ENCODE measurements around the gene DAPK1. TPM values are rescaled to one million over a fixed set of nuclear protein-coding genes. Genes with fewer than 3 reads are reported as not detected.

Gene DAPK1
- polyA plus RNA-seq, 1 donor = 24.9 TPM

DNA sequence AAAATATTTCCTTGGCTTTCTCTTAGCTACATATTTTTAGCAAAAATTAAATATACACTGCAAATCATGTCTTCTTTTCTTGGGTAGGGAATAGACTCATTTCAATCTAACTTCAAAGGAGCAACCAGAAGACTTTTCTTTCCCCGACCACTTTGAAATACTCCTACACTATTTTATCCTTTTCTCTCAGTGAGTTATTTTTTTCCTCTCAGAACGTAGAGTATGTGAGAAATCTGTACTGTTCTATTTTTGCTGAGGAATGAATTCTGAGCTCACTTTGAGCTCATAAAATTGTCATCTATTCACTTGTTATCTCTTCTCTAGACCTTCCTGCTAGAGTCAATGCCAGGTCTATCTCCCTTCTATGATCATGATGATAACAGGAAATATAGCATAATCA lies 22.2 kb upstream of the DAPK1 start:
- Histone ChIP-seq H3K27ac (ENCODE audit: low read length) (no peak overlapping the region), H3K27me3 (ENCODE audit: control insufficient read depth, insufficient read depth, low read length) (no peaks in the 10 kb centered on the region), H3K4me3 (ENCODE audit: low read length) (no peak overlapping the region), H3K4me1 (ENCODE audit: control insufficient read depth, insufficient read depth, low read length) (no peaks in the 10 kb centered on the region), H3K9me3 (ENCODE audit: control insufficient read depth, low read depth, low read length) (no peaks in the 10 kb centered on the region), H3K36me3 (ENCODE audit: control insufficient read depth, insufficient read depth, low read length) (no peaks in the 10 kb centered on the region)
- no peak for DNase-seq
- 54% methylated on average over 2 of the region's 2 CpGs for whole genome bisulfite sequencing (ENCODE audit: insufficient coverage, low lambda C conversion rate)

DNA sequence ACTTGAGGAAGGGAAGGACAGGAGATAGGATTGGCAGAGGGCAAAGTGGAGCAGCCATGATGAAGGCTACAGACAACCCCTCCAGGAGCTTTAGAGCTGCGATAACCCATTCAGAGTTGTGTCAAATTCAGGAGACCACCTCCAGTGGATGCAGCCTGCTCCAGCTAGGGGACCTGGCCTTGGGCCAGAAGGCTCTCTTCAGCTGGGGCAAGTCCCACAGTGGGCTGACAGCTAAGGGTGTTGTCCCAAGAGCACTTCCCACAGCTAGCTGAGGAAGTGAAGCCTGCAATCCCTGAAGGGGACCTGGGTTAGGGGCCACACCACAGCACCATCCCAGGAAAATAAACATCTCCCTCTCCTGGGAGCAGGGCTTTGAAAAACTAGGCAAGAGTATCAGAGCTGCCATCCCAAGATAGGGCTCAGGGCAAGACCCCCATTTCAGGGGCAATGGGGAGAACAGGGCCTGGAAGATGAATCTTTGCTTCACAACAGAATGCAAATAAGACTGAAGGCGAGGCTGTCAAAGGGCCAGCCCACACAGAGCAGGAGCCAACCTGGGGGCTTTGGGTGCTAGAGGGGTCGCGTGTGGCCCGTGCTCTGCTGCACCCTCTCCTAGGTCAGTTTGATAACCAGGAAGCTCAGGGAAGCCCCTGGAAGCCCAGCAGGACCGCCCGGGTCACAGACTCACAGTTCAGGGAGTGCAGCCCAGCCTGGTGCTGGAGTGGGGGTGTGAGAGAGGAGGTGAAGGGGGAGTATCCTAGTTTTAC lies 19.3 kb upstream of the DAPK1 start:
- Histone ChIP-seq H3K9me3 (ENCODE audit: control insufficient read depth, low read depth, low read length) (no peaks in the 10 kb centered on the region), H3K27ac (ENCODE audit: low read length) (no peak overlapping the region), H3K4me1 (ENCODE audit: control insufficient read depth, insufficient read depth, low read length) (no peaks in the 10 kb centered on the region), H3K4me3 (ENCODE audit: low read length) (no peak overlapping the region), H3K36me3 (ENCODE audit: control insufficient read depth, insufficient read depth, low read length) (no peaks in the 10 kb centered on the region), H3K27me3 (ENCODE audit: control insufficient read depth, insufficient read depth, low read length) (no peaks in the 10 kb centered on the region)
- WGBS (ENCODE audit: insufficient coverage, low lambda C conversion rate) = no CpG with 5 or more reads among the region's 7 CpGs
- DNase-seq = no peak

DNA sequence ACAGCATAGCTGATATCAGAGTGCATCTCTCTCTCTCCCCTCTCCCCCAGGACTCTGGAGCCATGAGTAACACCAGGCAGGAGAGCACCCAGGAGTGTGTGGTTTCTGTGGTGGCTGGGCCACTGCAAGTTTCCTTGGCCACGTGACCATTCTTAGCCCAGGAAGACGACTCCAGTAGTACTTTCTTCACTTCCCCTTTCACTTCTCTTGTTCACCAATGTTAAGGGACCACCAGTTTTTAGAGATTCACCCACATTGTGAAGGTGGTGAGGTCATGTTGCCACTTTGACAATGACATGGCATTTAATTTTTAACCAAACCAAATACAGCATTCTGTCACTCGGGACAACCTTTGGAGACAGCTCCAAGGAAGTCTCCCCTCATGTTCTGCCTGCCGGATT lies 17.9 kb upstream of the DAPK1 start:
- no peaks in the 10 kb centered on the region for H3K9me3 ChIP-seq (ENCODE audit: control insufficient read depth, low read depth, low read length)
- DNase-seq = peak in 1 of 2 donors; percentile 31
- no peak overlapping the region for H3K27ac ChIP-seq (ENCODE audit: low read length)
- no peak overlapping the region for H3K4me3 ChIP-seq (ENCODE audit: low read length)
- H3K4me1 ChIP-seq (ENCODE audit: control insufficient read depth, insufficient read depth, low read length) = no peaks in the 10 kb centered on the region
- H3K27me3 ChIP-seq (ENCODE audit: control insufficient read depth, insufficient read depth, low read length) = no peaks in the 10 kb centered on the region
- H3K36me3 ChIP-seq (ENCODE audit: control insufficient read depth, insufficient read depth, low read length) = no peaks in the 10 kb centered on the region
- WGBS (ENCODE audit: insufficient coverage, low lambda C conversion rate) = no CpG with 5 or more reads among the region's 4 CpGs

DNA sequence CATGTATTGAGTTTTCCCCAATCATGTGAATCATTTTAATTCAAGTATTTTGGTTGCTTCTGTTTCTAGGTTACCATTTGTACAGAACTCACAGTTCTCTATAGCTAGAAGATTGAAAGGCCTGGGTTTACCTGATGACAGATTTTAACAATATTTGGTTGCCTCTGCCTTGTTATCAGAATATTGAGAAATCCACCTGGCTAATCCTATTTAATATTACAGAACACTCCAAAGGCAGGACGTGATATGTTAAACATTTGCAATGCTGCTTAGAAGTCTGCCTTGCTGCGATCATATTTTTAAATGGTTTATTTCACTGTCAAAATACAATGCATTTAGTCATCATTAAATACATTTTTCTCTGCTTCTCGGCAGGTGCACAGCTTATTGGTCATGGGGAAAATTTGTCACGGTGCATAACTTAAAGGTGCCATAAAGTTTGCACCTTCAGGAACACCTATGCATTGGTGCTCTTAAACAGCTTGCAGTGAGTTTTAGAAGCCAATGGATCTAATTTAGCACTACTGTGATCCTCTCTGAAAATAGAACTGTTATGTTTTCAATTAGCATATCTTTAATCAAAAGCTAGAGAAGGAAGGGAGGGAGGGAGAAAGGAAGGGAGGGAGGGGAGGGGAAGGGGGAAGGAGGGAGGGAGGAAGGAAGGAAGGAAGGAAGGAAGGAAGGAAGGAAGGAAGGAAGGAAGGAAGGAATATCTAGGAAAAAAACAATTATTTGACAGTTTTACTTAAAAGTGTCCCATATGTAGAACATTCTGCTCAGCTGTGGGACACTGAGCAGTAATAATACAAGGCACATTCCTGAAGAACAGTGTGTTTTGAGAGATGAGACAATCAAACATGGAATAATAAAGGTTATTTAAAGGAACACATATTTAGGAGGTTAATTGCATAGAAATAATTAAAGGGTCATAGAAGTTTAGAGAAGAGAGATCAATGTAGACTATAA lies 15.5 kb upstream of the DAPK1 start:
- Histone ChIP-seq H3K27ac (ENCODE audit: low read length) (no peak overlapping the region), H3K4me1 (ENCODE audit: control insufficient read depth, insufficient read depth, low read length) (no peaks in the 10 kb centered on the region), H3K36me3 (ENCODE audit: control insufficient read depth, insufficient read depth, low read length) (no peaks in the 10 kb centered on the region), H3K4me3 (ENCODE audit: low read length) (no peak overlapping the region), H3K27me3 (ENCODE audit: control insufficient read depth, insufficient read depth, low read length) (no peaks in the 10 kb centered on the region), H3K9me3 (ENCODE audit: control insufficient read depth, low read depth, low read length) (no peaks in the 10 kb centered on the region)
- DNase-seq = no peak
- WGBS (ENCODE audit: insufficient coverage, low lambda C conversion rate) = 100% methylated on average over 1 of the region's 4 CpGs

DNA sequence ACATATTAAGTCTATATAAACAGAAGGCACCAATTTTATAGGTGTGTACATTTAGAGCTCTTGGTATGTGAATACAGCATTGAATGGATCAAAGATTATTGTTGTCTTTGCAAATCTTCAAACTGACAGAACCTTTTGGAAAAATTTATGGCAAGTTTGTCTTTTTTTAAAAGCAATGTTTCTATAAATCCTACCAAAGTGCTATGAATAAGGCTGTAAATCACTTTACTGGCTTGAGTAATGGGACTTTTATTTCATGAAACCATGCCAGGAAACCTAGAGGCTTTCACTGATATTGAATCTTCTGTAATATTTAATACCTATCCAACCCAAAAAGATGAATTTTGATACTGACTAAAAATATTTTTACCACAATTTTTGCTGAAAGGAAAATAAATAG lies 7.4 kb upstream of the DAPK1 start:
- no peaks in the 10 kb centered on the region for H3K36me3 ChIP-seq (ENCODE audit: control insufficient read depth, insufficient read depth, low read length)
- H3K4me1 ChIP-seq (ENCODE audit: control insufficient read depth, insufficient read depth, low read length) = no peaks in the 10 kb centered on the region
- no peak overlapping the region for H3K4me3 ChIP-seq (ENCODE audit: low read length)
- H3K27me3 ChIP-seq (ENCODE audit: control insufficient read depth, insufficient read depth, low read length) = peaks cover 10% of the 10 kb centered on the region
- DNase-seq = no peak
- H3K27ac ChIP-seq (ENCODE audit: low read length) = no peak overlapping the region
- H3K9me3 ChIP-seq (ENCODE audit: control insufficient read depth, low read depth, low read length) = no peaks in the 10 kb centered on the region

DNA sequence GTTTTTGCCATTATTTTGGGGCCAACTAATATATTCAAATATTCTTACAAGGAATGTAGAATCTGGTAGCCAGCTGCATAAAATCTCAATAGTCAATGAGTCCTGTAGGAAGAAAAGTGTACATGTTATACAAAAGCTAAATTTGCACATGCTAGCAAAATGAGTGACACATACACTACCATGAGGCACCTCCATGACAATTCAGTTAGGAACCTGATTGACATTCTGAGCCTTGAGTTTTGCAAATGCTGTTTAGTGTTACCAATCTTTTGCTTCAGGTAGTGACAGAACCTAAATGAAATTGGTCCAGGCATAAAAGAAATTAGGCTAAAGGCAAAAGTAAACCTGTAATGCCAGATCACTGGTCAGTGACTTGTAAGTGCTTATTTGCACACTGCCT lies 6.8 kb upstream of the DAPK1 start:
- H3K27me3 ChIP-seq (ENCODE audit: control insufficient read depth, insufficient read depth, low read length) = peaks cover 10% of the 10 kb centered on the region
- no peak overlapping the region for H3K4me3 ChIP-seq (ENCODE audit: low read length)
- H3K4me1 ChIP-seq (ENCODE audit: control insufficient read depth, insufficient read depth, low read length) = no peaks in the 10 kb centered on the region
- no peaks in the 10 kb centered on the region for H3K36me3 ChIP-seq (ENCODE audit: control insufficient read depth, insufficient read depth, low read length)
- H3K27ac ChIP-seq (ENCODE audit: low read length) = no peak overlapping the region
- no peak for DNase-seq
- no peaks in the 10 kb centered on the region for H3K9me3 ChIP-seq (ENCODE audit: control insufficient read depth, low read depth, low read length)

DNA sequence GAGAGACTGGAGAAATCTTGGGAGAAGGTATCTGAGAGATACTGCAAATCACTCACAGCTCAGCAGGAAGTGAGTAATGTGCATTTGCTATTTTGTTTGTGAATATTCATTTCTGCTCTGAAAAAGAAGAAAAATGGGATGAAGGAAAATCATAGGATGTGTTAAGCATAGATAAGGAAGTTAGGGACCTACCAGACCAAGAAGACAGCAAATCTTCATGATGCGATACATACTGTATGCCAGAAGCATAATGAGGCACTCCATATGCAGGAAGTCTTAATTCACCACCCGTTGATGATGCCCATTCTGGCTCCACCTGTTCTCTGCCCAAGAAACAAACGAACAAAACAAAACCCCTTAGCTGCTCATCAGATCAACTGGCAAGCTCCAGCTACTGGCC lies 6.1 kb upstream of the DAPK1 start:
- Histone ChIP-seq H3K36me3 (ENCODE audit: control insufficient read depth, insufficient read depth, low read length) (no peaks in the 10 kb centered on the region), H3K4me1 (ENCODE audit: control insufficient read depth, insufficient read depth, low read length) (no peaks in the 10 kb centered on the region), H3K27ac (ENCODE audit: low read length) (no peak overlapping the region), H3K9me3 (ENCODE audit: control insufficient read depth, low read depth, low read length) (no peaks in the 10 kb centered on the region), H3K27me3 (ENCODE audit: control insufficient read depth, insufficient read depth, low read length) (peaks cover 10% of the 10 kb centered on the region), H3K4me3 (ENCODE audit: low read length) (no peak overlapping the region)
- DNase-seq = no peak
- 100% methylated on average over 1 of the region's 3 CpGs for WGBS (ENCODE audit: insufficient coverage, low lambda C conversion rate)

DNA sequence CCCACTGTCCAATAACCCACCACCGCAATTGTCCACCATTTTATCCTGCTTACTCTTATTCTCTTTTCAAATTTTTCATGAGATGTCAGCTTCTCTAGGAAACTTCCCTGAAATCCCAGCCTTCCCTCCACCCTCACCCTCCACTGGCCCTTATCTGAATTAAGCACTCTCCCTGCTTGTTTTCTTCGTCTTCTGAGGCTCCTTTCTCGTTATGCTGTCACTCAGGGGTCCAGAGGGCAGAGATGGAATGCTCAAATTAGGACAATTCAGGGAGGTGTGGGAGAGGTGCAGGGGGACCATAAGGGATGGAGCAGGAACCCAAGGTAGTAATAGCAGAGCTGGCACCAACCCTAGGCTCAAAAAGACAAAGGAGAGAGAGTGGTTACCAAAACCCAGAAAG lies 5.0 kb upstream of the DAPK1 start:
- H3K27me3 ChIP-seq (ENCODE audit: control insufficient read depth, insufficient read depth, low read length) = peaks cover 12% of the 10 kb centered on the region

DNA sequence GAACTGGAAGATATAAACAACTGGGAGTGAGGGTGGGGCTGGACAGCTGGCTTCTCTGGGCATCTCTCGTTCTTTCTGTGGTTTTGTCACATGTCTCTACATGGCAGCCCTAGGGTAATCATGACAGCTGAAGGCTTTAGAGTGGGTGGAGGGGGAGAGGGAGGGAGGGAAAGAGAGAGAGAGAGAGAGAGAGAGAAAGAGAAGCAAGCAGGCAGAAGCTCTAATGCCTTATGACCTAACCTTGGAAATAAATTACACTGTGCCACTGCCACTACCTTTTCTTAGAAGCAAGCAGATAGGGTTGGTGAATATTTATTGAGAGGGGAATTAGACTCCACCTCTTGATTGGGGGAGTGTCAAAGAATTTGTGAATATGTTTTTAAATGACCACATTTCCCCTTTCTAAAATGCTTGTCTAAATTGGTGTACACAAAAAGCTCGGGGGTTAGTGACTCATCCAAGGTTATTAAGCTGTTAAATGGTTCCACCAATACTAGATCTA lies 2.6 kb upstream of the DAPK1 start:
- peaks cover 4% of the 10 kb centered on the region for H3K9me3 ChIP-seq (ENCODE audit: control insufficient read depth, low read depth, low read length)
- H3K27me3 ChIP-seq (ENCODE audit: control insufficient read depth, insufficient read depth, low read length) = peaks cover 19% of the 10 kb centered on the region
- no peak for DNase-seq
- H3K4me1 ChIP-seq (ENCODE audit: control insufficient read depth, insufficient read depth, low read length) = peaks cover 4% of the 10 kb centered on the region
- no peak overlapping the region for H3K27ac ChIP-seq (ENCODE audit: low read length)
- WGBS (ENCODE audit: insufficient coverage, low lambda C conversion rate) = 20% methylated on average over 1 of the region's 2 CpGs
- H3K36me3 ChIP-seq (ENCODE audit: control insufficient read depth, insufficient read depth, low read length) = no peaks in the 10 kb centered on the region
- no peak overlapping the region for H3K4me3 ChIP-seq (ENCODE audit: low read length)

More for the DNA sequence above, 5.0 kb upstream of the DAPK1 start:
- WGBS (ENCODE audit: insufficient coverage, low lambda C conversion rate) = 100% methylated on average over 1 of the region's 3 CpGs
- Histone ChIP-seq H3K4me3 (ENCODE audit: low read length) (no peak overlapping the region), H3K27ac (ENCODE audit: low read length) (no peak overlapping the region), H3K36me3 (ENCODE audit: control insufficient read depth, insufficient read depth, low read length) (no peaks in the 10 kb centered on the region), H3K4me1 (ENCODE audit: control insufficient read depth, insufficient read depth, low read length) (peaks cover 4% of the 10 kb centered on the region), H3K9me3 (ENCODE audit: control insufficient read depth, low read depth, low read length) (no peaks in the 10 kb centered on the region)
- DNase-seq = no peak

DNA sequence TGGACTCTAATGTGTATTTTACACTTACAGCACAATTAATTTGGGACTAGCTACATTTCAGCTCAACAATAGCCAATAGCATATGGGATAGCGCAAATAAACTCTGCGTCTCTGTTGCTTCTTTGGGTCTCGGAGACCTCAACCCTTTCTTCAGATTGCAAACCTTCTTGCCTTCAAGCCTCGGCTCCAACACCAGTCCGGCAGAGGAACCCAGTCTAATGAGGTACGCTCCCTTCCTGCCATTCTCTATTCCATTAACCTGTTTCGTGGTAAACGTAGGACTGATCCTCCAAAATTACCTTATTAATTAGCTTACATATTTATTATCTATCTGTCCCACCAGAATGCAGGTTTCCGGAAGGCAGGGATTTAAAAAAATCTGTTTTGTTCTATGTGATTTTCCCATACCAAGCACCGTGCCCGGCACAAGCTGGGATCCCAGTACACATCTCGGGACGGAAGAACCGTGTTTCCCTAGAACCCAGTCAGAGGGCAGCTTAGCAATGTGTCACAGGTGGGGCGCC lies 525 bp upstream of the DAPK1 start:
- H3K4me1 ChIP-seq (ENCODE audit: control insufficient read depth, insufficient read depth, low read length) = peaks cover 5% of the 10 kb centered on the region
- H3K27me3 ChIP-seq (ENCODE audit: control insufficient read depth, insufficient read depth, low read length) = peaks cover 15% of the 10 kb centered on the region
- H3K9me3 ChIP-seq (ENCODE audit: control insufficient read depth, low read depth, low read length) = peaks cover 4% of the 10 kb centered on the region
- WGBS (ENCODE audit: insufficient coverage, low lambda C conversion rate) = 10% methylated on average over 2 of the region's 15 CpGs
- DNase-seq = no peak
- no peak overlapping the region for H3K27ac ChIP-seq (ENCODE audit: low read length)
- peak overlapping the region; percentile 74 for H3K4me3 ChIP-seq (ENCODE audit: low read length)
- H3K36me3 ChIP-seq (ENCODE audit: control insufficient read depth, insufficient read depth, low read length) = no peaks in the 10 kb centered on the region

All from large intestine (tissue), 3 donors.